OCI-LY7 (cell line): ENCODE data around the gene NTSR1. TPM values are rescaled to one million over a fixed set of nuclear protein-coding genes. Genes with fewer than 3 reads are reported as not detected.

Source experiments
- BruUV-seq: library from RNA; stranded (reverse); fragments of 400-500 nt; replicated peaks from 2 replicates; lab custom pipeline; 2021; lab: Mats Ljungman, UMichigan
- CTCF ChIA-PET: fragments of 300-600 bp; sonication (Branson Sonifier 250); formaldehyde crosslinking; loops from one replicate; lab custom pipeline; 2022; ENCODE audit warnings: antibody characterized with exemption; ENCODE audit not compliant: unreplicated experiment; lab: Charles Lee
- POLR2A ChIA-PET: fragments of 300-600 bp; sonication (Branson Sonifier 250); formaldehyde crosslinking; loops from one replicate; lab custom pipeline; 2022; ENCODE audit warnings: antibody characterized with exemption; lab: Charles Lee
- DNase-seq: peaks from one replicate; pipeline ENCODE4 v3.0.0-alpha.2; 2015; ENCODE audit warnings: low spot score
- H2AFZ ChIP-seq: fragments of 200-600 bp; sonication (generic), shearing (Covaris generic); 2 replicates; pipeline ENCODE4 v1.6.1; 2014; ENCODE audit warnings: mild to moderate bottlenecking, antibody characterized with exemption, low read length, moderate library complexity
- H3K27ac ChIP-seq: fragments of 200-600 bp; sonication (generic); 2 replicates; pipeline ENCODE4 v1.5.1; 2014; ENCODE audit warnings: mixed run types, low read depth, mild to moderate bottlenecking, moderate library complexity, low read length, inconsistent platforms; ENCODE audit not compliant: poor library complexity, severe bottlenecking
- H3K36me3 ChIP-seq: fragments of 200-600 bp; sonication (generic); 2 replicates; pipeline ENCODE4 v1.6.1; 2014; ENCODE audit warnings: mild to moderate bottlenecking, antibody characterized with exemption, low read length, moderate library complexity, mixed read lengths; ENCODE audit not compliant: insufficient read depth
- H3K4me1 ChIP-seq: fragments of 200-600 bp; sonication (generic); 2 replicates; pipeline ENCODE4 v1.5.1; 2014; ENCODE audit warnings: mild to moderate bottlenecking, low read length; ENCODE audit not compliant: insufficient read depth, poor library complexity, severe bottlenecking
- H3K4me2 ChIP-seq: fragments of 200-600 bp; sonication (generic); 2 replicates; pipeline ENCODE4 v1.6.1; 2014; ENCODE audit warnings: mild to moderate bottlenecking, low read length
- H3K4me3 ChIP-seq: fragments of 200-600 bp; sonication (generic); 2 replicates; pipeline ENCODE4 v1.5.1; 2014; ENCODE audit warnings: mild to moderate bottlenecking, low read depth, low read length; ENCODE audit not compliant: poor library complexity, severe bottlenecking
- H3K79me2 ChIP-seq: fragments of 200-600 bp; sonication (generic); 2 replicates; pipeline ENCODE4 v1.6.1; 2016; ENCODE audit warnings: low read depth, mild to moderate bottlenecking, low read length, moderate library complexity, mixed read lengths; ENCODE audit not compliant: insufficient read depth
- H3K9me2 ChIP-seq: fragments of 200-600 bp; sonication (generic); 2 replicates; pipeline ENCODE4 v1.6.1; 2016; ENCODE audit warnings: mild to moderate bottlenecking, low read length, mixed read lengths; ENCODE audit not compliant: insufficient read depth
- H3K9me3 ChIP-seq: fragments of 200-600 bp; sonication (generic); 2 replicates; pipeline ENCODE4 v1.6.1; 2014; ENCODE audit warnings: mild to moderate bottlenecking, mixed run types, low read length, mixed read lengths
- H4K20me1 ChIP-seq: fragments of 200-600 bp; sonication (generic); 2 replicates; pipeline ENCODE4 v1.6.1; 2014; ENCODE audit warnings: mild to moderate bottlenecking, antibody characterized with exemption, low read length, moderate library complexity, mixed read lengths; ENCODE audit not compliant: insufficient read depth
- EZH2phosphoT487 ChIP-seq: fragments of 200-600 bp; sonication (generic); IDR thresholded peaks from 2 replicates; pipeline ENCODE4 v1.6.1; 2018; ENCODE audit warnings: low read depth, borderline replicate concordance, mild to moderate bottlenecking, mixed run types, antibody characterized with exemption, low read length, moderate library complexity, mixed read lengths
- intact Hi-C: fragments of 100-400 bp; cut with micrococcal nuclease; formaldehyde crosslinking; loops from one replicate; pipeline ENCODE4 v1.10.0; 2022; ENCODE audit not compliant: unreplicated experiment
- total RNA-seq, 2 experiments: library from RNA; depleted of rRNA in 1 of 2; stranded (reverse); fragments of >200 nt in 1 of 2; shearing (Covaris generic) in 1 of 2; gene quantifications; 2 replicates each; pipeline ENCODE4 v1.2.3, GENCODE V29; 2014 to 2022
- TF ChIP-seq, protein P1 (sequence below): fragments of 200-600 bp; sonication (generic); conservative IDR thresholded peaks from 2 replicates; pipeline ENCODE4 v1.5.1; 2014; ENCODE audit warnings: mild to moderate bottlenecking, antibody characterized with exemption, low read length, moderate library complexity, mixed read lengths

Gene NTSR1
- total RNA-seq, 2 experiments from 2014 or later = not detected

DNA sequence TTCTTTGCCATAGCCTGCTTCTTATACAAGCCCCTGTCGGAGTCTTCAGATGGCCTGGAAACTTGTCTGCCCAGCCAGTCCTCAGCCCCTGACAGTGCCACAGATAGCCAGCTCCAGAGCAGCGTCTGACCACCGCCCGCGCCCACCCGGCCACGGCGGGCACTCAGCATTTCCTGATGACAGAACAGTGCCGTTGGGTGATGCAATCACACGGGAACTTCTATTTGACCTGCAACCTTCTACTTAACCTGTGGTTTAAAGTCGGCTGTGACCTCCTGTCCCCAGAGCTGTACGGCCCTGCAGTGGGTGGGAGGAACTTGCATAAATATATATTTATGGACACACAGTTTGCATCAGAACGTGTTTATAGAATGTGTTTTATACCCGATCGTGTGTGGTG, 36.9 kb upstream of the NTSR1 start:
- BruUV-seq = no TSS peak
- Histone ChIP-seq H3K4me1 (no peaks in the 10 kb centered on the region), H2AFZ (no peak overlapping the region), H3K79me2 (no peaks in the 10 kb centered on the region), H3K9me3 (no peaks in the 10 kb centered on the region), H4K20me1 (no peaks in the 10 kb centered on the region), H3K9me2 (no peaks in the 10 kb centered on the region), H3K27ac (no peak overlapping the region), H3K4me3 (no peak overlapping the region), H3K4me2 (no peak overlapping the region), H3K36me3 (peaks cover 53% of the 10 kb centered on the region)
- CTCF ChIA-PET = no interaction called here
- no peak for DNase-seq
- TF ChIP-seq EZH2phosphoT487 = no peak
- TF ChIP-seq, protein P1, sequence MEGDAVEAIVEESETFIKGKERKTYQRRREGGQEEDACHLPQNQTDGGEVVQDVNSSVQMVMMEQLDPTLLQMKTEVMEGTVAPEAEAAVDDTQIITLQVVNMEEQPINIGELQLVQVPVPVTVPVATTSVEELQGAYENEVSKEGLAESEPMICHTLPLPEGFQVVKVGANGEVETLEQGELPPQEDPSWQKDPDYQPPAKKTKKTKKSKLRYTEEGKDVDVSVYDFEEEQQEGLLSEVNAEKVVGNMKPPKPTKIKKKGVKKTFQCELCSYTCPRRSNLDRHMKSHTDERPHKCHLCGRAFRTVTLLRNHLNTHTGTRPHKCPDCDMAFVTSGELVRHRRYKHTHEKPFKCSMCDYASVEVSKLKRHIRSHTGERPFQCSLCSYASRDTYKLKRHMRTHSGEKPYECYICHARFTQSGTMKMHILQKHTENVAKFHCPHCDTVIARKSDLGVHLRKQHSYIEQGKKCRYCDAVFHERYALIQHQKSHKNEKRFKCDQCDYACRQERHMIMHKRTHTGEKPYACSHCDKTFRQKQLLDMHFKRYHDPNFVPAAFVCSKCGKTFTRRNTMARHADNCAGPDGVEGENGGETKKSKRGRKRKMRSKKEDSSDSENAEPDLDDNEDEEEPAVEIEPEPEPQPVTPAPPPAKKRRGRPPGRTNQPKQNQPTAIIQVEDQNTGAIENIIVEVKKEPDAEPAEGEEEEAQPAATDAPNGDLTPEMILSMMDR = no peak
- intact Hi-C loops = no loop called here
- POLR2A ChIA-PET = no interaction called here

DNA sequence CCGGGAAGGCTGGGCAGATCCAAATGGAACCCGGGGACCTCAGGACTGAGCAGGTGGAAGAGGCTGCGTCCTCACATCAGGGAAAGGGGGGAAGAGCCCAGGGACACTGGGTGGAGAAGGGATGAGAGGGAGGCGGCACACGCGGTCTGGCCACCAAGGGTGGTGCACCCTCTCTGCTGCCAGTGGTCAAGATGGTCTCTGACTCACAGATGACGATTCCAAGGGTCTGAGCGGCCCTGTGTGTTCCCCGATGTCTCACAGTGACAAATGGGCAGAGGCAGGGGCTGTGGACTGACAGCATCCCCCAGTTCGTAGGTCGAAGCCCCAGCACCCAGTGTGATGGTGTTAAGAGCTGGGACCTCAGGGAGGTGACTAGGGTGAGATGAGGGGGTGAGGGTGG, 34.3 kb upstream of the NTSR1 start:
- no peaks in the 10 kb centered on the region for H3K79me2 ChIP-seq
- no peak for TF ChIP-seq EZH2phosphoT487
- TF ChIP-seq, protein P1 = no peak
- H4K20me1 ChIP-seq = no peaks in the 10 kb centered on the region
- H3K9me2 ChIP-seq = no peaks in the 10 kb centered on the region
- peaks cover 27% of the 10 kb centered on the region; the same call in 1 of the 2 replicates for H3K36me3 ChIP-seq
- POLR2A ChIA-PET = interaction anchor here (0.6 kb wide), 1 partner anchor 78 kb away, joined by 3 read pairs; no protein-coding TSS in a partner anchor
- no peak overlapping the region for H3K27ac ChIP-seq
- DNase-seq = no peak
- no peak overlapping the region for H3K4me3 ChIP-seq
- BruUV-seq = no TSS peak
- H3K9me3 ChIP-seq = no peaks in the 10 kb centered on the region
- H3K4me2 ChIP-seq = no peak overlapping the region
- CTCF ChIA-PET = no interaction called here
- intact Hi-C loops = no loop called here
- H2AFZ ChIP-seq = no peak overlapping the region
- no peaks in the 10 kb centered on the region for H3K4me1 ChIP-seq

DNA sequence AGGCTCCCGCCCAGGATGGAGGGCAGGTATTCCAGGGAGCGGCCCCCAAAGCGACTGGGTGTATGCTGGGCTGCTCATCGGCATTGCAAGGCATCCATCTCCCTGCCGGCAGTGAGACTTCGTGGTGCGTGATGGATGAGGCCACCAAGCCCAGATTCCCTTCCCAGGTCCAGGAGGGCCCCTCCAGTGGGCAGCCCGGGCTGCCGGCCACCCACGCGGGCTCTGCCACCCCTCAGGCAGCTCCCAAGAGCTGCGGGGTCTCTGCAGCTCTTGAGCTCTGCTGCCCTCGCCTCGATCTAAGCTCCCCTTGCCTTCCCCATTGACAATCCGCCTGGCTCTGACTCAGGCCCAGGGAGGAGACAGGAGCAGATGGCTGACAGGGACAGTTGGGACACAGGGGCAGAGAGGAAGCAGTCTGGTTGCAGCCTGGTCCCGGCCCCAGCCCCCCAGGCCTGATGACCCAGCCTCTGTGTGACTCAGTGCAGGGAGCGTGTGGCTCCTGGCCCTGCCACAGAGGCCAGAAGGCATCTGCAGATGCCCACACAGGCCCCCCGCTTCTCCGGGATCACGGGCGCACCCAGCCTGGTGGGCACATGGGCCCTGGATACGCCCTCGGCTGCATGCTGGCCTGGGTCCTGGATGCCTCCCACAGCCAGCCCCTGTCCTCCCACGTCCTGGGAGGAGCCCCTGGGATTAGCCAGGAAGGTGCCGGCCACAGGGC, 33.3 kb upstream of the NTSR1 start:
- DNase-seq = no peak
- no peak for TF ChIP-seq EZH2phosphoT487
- TF ChIP-seq, protein P1 = no peak
- no peaks in the 10 kb centered on the region for H3K9me3 ChIP-seq
- no TSS peak for BruUV-seq
- H3K36me3 ChIP-seq = peaks cover 20% of the 10 kb centered on the region; the same call in 1 of the 2 replicates
- intact Hi-C loops = no loop called here
- no peaks in the 10 kb centered on the region for H4K20me1 ChIP-seq
- POLR2A ChIA-PET = no interaction called here
- no peaks in the 10 kb centered on the region for H3K4me1 ChIP-seq
- H2AFZ ChIP-seq = no peak overlapping the region
- no peak overlapping the region for H3K4me2 ChIP-seq
- H3K9me2 ChIP-seq = no peaks in the 10 kb centered on the region
- CTCF ChIA-PET = no interaction called here
- no peaks in the 10 kb centered on the region for H3K79me2 ChIP-seq
- no peak overlapping the region for H3K27ac ChIP-seq
- no peak overlapping the region for H3K4me3 ChIP-seq
